PC-9 (cell line): ENCODE data around the gene SYF2. TPM values are rescaled to one million over a fixed set of nuclear protein-coding genes. Genes with fewer than 3 reads are reported as not detected.
"Not testable (repeated sequence)": the region's sequence is repeated elsewhere in the genome, so short reads cannot be mapped to it uniquely, and the experiment has no call there.

Experiments
- BruUV-seq: library from RNA; stranded (reverse); fragments of 400-500 nt; replicated peaks from 2 replicates; lab custom pipeline; 2021; lab: Mats Ljungman, UMichigan
- CTCF ChIA-PET: fragments of 300-600 bp; sonication (Branson Sonifier 250); formaldehyde crosslinking; loops from one replicate; lab custom pipeline; 2022; ENCODE audit warnings: antibody characterized with exemption; lab: Charles Lee
- POLR2A ChIA-PET: fragments of 300-600 bp; sonication (Branson Sonifier 250); formaldehyde crosslinking; loops from one replicate; lab custom pipeline; 2022; ENCODE audit warnings: antibody characterized with exemption; ENCODE audit not compliant: unreplicated experiment; lab: Charles Lee
- DNase-seq, 2 experiments: peaks; one replicate each; pipeline versions ENCODE4 v3.0.0 to v3.0.0-alpha.2; 2015 to 2022; ENCODE audit warnings: mixed read lengths in 1 of 2
- H2AFZ ChIP-seq: fragments of 200-600 bp; sonication (generic); 2 replicates; pipeline ENCODE4 v1.8.1; 2017; ENCODE audit warnings: antibody characterized with exemption
- H3F3A ChIP-seq: fragments of 200-600 bp; sonication (generic); 2 replicates; pipeline ENCODE4 v1.8.1; 2017; ENCODE audit warnings: antibody characterized with exemption, mild to moderate bottlenecking, low read depth; ENCODE audit not compliant: insufficient read depth
- H3K27ac ChIP-seq: fragments of 200-600 bp; sonication (generic); 2 replicates; pipeline ENCODE4 v1.6.1; 2016; ENCODE audit warnings: mixed run types
- H3K27me3 ChIP-seq: fragments of 200-600 bp; sonication (generic); 2 replicates; pipeline ENCODE4 v1.6.1; 2016; ENCODE audit warnings: low read depth, mixed run types; ENCODE audit not compliant: insufficient read depth
- H3K36me3 ChIP-seq: fragments of 200-600 bp; sonication (generic); 2 replicates; pipeline ENCODE4 v1.6.1; 2016; ENCODE audit warnings: low read depth, mixed run types
- H3K4me1 ChIP-seq: fragments of 200-600 bp; sonication (generic); replicated peaks from 2 replicates; pipeline ENCODE4 v1.6.1; 2016; ENCODE audit warnings: mixed run types; ENCODE audit not compliant: insufficient read depth
- H3K4me2 ChIP-seq: fragments of 200-600 bp; sonication (generic); 2 replicates; pipeline ENCODE4 v1.6.1; 2017; ENCODE audit warnings: mixed run types
- H3K4me3 ChIP-seq: fragments of 200-600 bp; sonication (generic); 2 replicates; pipeline ENCODE4 v1.6.1; 2016; ENCODE audit warnings: mixed run types
- H3K79me2 ChIP-seq: fragments of 200-600 bp; sonication (generic); 2 replicates; pipeline ENCODE4 v1.6.1; 2017; ENCODE audit warnings: low read depth, mixed run types
- H3K9me2 ChIP-seq: fragments of 200-600 bp; sonication (generic); 2 replicates; pipeline ENCODE4 v1.8.1; 2017; ENCODE audit warnings: mild to moderate bottlenecking; ENCODE audit not compliant: insufficient read depth
- H3K9me3 ChIP-seq: fragments of 200-600 bp; sonication (generic); 2 replicates; pipeline ENCODE4 v1.8.1; 2016; ENCODE audit warnings: low read depth; ENCODE audit not compliant: insufficient read depth
- H4K20me1 ChIP-seq: fragments of 200-600 bp; sonication (generic); 2 replicates; pipeline ENCODE4 v1.8.1; 2017; ENCODE audit not compliant: insufficient read depth
- EZH2 ChIP-seq: fragments of 200-600 bp; sonication (generic); IDR thresholded peaks from 2 replicates; pipeline ENCODE4 v1.8.0; 2017; ENCODE audit warnings: antibody characterized with exemption, low read depth
- intact Hi-C: fragments of 100-400 bp; cut with micrococcal nuclease; formaldehyde crosslinking; loops from one replicate; pipeline ENCODE4 v1.10.0; 2022; ENCODE audit not compliant: unreplicated experiment
- total RNA-seq: library from RNA; stranded (reverse); gene quantifications from 2 replicates; pipeline ENCODE4 v1.2.3, GENCODE V29; 2021
- TF ChIP-seq, protein P1 (sequence below): fragments of 200-600 bp; sonication (generic); conservative IDR thresholded peaks from 2 replicates; pipeline ENCODE4 v1.6.1; 2017; ENCODE audit warnings: mixed run types, antibody characterized with exemption, mild to moderate bottlenecking, moderate library complexity

The SYF2 gene
- total RNA-seq, 1 experiment from 2014 or later: 48.1 TPM

DNA sequence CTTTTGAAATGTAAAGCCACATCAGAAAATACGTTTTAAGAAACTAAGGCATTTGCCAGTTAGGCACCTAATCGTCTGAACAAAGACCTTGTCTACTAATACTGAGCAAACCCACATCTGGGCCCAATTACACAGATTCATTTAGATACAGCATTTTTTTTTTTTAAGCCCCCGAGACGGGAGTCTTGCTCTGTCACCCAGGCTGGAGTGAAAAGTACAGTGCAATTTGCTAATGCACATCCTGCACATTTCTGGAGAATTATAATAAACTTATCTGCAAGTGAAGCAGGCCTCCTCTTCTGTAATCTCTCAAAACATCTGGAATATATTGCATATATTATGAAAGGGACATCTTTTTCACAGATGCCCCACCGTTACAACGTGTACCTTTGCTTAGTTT, 11.6 kb upstream of the SYF2 start:
- H3K9me3 ChIP-seq: no peaks in the 10 kb centered on the region
- no peak overlapping the region for H2AFZ ChIP-seq
- H3K27ac ChIP-seq: no peak overlapping the region
- intact Hi-C loops: loop anchor here (10.0 kb wide), 1 partner anchor 571 kb away; the partner anchor contains the start of gene MTFR1L
- H3K79me2 ChIP-seq: peaks cover 30% of the 10 kb centered on the region
- H3K4me1 ChIP-seq: peaks cover 24% of the 10 kb centered on the region
- ChIA-PET CTCF (no interaction called here), POLR2A (no interaction called here)
- H3K4me2 ChIP-seq: no peak overlapping the region
- BruUV-seq: no TSS peak
- peaks cover 36% of the 10 kb centered on the region for H3F3A ChIP-seq
- TF ChIP-seq, protein P1, sequence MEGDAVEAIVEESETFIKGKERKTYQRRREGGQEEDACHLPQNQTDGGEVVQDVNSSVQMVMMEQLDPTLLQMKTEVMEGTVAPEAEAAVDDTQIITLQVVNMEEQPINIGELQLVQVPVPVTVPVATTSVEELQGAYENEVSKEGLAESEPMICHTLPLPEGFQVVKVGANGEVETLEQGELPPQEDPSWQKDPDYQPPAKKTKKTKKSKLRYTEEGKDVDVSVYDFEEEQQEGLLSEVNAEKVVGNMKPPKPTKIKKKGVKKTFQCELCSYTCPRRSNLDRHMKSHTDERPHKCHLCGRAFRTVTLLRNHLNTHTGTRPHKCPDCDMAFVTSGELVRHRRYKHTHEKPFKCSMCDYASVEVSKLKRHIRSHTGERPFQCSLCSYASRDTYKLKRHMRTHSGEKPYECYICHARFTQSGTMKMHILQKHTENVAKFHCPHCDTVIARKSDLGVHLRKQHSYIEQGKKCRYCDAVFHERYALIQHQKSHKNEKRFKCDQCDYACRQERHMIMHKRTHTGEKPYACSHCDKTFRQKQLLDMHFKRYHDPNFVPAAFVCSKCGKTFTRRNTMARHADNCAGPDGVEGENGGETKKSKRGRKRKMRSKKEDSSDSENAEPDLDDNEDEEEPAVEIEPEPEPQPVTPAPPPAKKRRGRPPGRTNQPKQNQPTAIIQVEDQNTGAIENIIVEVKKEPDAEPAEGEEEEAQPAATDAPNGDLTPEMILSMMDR: no peak
- no peak for TF ChIP-seq EZH2
- H3K27me3 ChIP-seq: no peaks in the 10 kb centered on the region
- no peak for DNase-seq
- H4K20me1 ChIP-seq: peaks cover 28% of the 10 kb centered on the region
- no peaks in the 10 kb centered on the region for H3K9me2 ChIP-seq
- peaks cover 28% of the 10 kb centered on the region for H3K36me3 ChIP-seq
- no peak overlapping the region for H3K4me3 ChIP-seq

DNA sequence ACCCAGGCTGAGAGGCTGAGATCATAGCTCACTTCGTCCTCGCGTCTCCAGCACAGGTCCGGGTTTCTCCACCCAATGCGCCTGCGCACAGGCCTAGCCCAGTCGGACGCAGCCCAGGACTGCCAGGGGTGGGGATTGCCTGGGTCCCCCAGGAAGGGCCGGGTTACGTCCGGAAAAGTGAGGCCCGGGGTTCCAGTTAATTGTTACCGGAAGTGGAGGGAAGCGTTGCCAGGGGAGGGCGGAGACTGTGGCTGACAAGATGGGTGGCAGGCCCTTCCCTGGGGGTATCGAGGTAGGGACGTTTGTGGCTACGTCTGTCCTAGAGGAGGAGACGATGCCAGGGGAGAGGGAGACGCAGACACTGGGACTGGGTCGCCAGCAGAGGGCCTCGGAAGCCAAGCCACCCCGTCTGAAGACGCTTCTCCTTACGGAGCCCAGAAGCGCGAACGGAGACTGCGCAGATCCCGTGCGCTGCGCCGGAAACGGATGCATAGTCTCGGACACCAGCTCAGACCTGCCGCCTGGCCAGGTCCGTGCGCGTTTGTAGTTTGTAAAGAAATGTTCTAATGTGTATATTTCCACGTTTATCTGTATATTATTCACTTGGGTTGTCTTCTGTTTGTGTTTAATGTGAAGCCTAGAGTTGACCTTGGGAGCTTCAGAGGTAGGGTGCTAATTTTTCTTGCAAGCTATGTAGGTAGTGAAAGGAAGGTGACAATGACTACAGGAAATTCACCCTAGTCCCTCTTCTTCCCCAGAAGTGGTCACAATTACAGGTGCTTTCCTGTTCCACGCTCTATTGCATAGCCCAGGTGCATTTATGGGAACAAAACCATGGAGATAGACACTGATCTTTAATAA, 7.6 kb upstream of the SYF2 start:
- Histone ChIP-seq H3K27me3 (no peaks in the 10 kb centered on the region), H3K4me1 (peaks cover 16% of the 10 kb centered on the region), H3K36me3 (peaks cover 19% of the 10 kb centered on the region), H3K4me2 (peak overlapping the region; percentile 92), H3F3A (peaks cover 40% of the 10 kb centered on the region), H3K9me2 (no peaks in the 10 kb centered on the region), H3K79me2 (peaks cover 10% of the 10 kb centered on the region), H2AFZ (peak overlapping the region; percentile 86), H3K27ac (peak overlapping the region; percentile 74), H3K9me3 (no peaks in the 10 kb centered on the region), H3K4me3 (peak overlapping the region; percentile 85), H4K20me1 (peaks cover 10% of the 10 kb centered on the region)
- ChIA-PET CTCF (interaction anchor here (0.6 to 1.3 kb wide), 4 partner anchors 35 to 1910 kb away, joined by 3 read pairs; no protein-coding TSS in a partner anchor), POLR2A (interaction anchor here (0.6 to 0.9 kb wide), 6 partner anchors 14 to 841 kb away, joined by 3 to 8 read pairs (median 4); no protein-coding TSS in a partner anchor)
- intact Hi-C loops: loop anchor here (10.0 kb wide), 1 partner anchor 575 kb away; the partner anchor contains the start of gene MTFR1L
- DNase-seq: peak; percentile 77 to 95
- no TSS peak for BruUV-seq
- TF ChIP-seq, protein P1: peak; percentile 58
- no peak for TF ChIP-seq EZH2

DNA sequence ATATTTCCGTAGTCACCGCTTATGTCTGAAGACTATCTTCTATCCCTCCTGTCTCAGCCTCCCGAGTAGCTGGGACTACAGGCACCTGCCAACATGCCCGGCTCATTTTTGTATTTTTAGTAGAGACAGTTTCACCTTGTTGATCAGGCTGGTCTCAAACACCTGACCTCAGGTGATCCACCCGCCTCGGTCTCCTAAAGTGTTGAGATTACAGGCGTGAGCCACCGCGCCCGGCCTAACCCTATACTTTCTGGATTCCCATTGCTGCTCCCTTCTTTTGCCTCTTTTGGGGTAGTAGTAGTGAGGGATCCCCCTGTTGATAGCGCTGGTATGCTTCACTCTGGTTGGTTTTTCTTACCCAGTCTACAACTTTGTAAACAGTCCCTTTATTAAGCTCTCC, 5.7 kb upstream of the SYF2 start:
- peaks cover 5% of the 10 kb centered on the region for H3K36me3 ChIP-seq
- H4K20me1 ChIP-seq: no peaks in the 10 kb centered on the region; the same call in 1 of the 2 replicates
- BruUV-seq: no TSS peak
- no peak overlapping the region for H3K4me3 ChIP-seq
- H3K4me1 ChIP-seq: peaks cover 17% of the 10 kb centered on the region
- no peaks in the 10 kb centered on the region for H3K9me2 ChIP-seq
- no peak for DNase-seq
- ChIA-PET CTCF (no interaction called here), POLR2A (no interaction called here)
- no peak for TF ChIP-seq EZH2
- TF ChIP-seq, protein P1: no peak
- H2AFZ ChIP-seq: no peak overlapping the region
- no peak overlapping the region for H3K4me2 ChIP-seq
- H3K27ac ChIP-seq: no peak overlapping the region
- peaks cover 6% of the 10 kb centered on the region; the same call in 1 of the 2 replicates for H3K79me2 ChIP-seq
- H3K9me3 ChIP-seq: no peaks in the 10 kb centered on the region
- H3F3A ChIP-seq: peaks cover 26% of the 10 kb centered on the region
- intact Hi-C loops: no loop called here
- no peaks in the 10 kb centered on the region for H3K27me3 ChIP-seq

DNA sequence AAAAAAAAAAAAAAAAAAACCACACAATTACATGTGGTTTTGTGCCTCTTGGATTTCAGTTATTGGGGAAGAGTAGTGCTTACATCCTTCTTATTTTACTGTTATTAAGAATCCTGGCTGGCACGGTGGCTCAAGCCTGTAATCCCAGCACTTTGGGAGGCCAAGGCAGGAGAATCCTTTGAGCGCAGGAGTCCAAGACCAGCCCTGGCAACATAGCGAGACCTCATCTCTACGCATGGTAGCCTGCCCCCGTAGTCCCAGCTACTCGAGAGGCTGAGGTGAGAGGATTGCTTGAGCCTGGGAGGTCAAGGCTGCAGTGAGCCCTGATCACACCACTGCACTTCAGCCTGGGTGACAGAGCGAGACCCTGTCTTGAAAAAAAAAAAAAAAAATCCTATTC, 4.0 kb upstream of the SYF2 start:
- CTCF ChIA-PET, intact Hi-C loops, POLR2A ChIA-PET: not testable (repeated sequence)

DNA sequence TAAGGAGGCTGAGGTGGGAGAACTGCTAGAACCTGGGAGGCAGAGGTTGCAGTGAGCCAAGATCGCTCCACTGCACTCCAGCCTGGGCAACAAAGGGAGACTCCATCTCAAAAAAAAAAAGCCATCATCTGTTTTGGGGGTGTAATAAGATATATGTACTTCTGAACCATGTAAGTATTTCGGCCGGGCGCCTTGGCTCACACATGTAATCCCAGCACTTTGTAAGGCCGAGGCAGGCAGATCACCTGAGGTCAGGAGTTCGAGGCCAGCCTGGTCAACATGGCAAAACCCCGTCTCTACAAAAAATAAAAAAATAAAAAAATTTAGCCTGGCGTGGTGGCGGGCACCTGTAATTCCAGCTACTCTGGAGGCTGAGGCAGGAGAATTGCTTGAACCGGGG, 3.1 kb upstream of the SYF2 start:
- intact Hi-C loops, H2AFZ ChIP-seq, H3K27ac ChIP-seq, H4K20me1 ChIP-seq, POLR2A ChIA-PET, BruUV-seq, CTCF ChIA-PET, H3K9me2 ChIP-seq, H3K9me3 ChIP-seq, H3K27me3 ChIP-seq, DNase-seq, H3K4me3 ChIP-seq, H3K36me3 ChIP-seq, H3K4me2 ChIP-seq: not testable (repeated sequence)
- H3K79me2 ChIP-seq: peaks cover 24% of the 10 kb centered on the region
- H3K4me1 ChIP-seq: peaks cover 18% of the 10 kb centered on the region
- peaks cover 21% of the 10 kb centered on the region for H3F3A ChIP-seq

More for the DNA sequence above, 4.0 kb upstream of the SYF2 start:
- H3K9me2 ChIP-seq, H3K9me3 ChIP-seq, H2AFZ ChIP-seq, H3K4me3 ChIP-seq, DNase-seq, H4K20me1 ChIP-seq, H3K36me3 ChIP-seq, H3K4me2 ChIP-seq, H3K27me3 ChIP-seq, BruUV-seq, H3K27ac ChIP-seq: not testable (repeated sequence)
- peaks cover 27% of the 10 kb centered on the region for H3F3A ChIP-seq
- H3K4me1 ChIP-seq: peaks cover 21% of the 10 kb centered on the region
- peaks cover 22% of the 10 kb centered on the region for H3K79me2 ChIP-seq
